NCI-H748 treated with DMSO at 0.1 percent for 48 hours (cell line): Measurements from ENCODE around the gene WDR20.

Experiments
- DNase-seq: peaks from one replicate; lab custom pipeline; 2025; lab: John Stamatoyannopoulos, UW

The WDR20 gene

DNA sequence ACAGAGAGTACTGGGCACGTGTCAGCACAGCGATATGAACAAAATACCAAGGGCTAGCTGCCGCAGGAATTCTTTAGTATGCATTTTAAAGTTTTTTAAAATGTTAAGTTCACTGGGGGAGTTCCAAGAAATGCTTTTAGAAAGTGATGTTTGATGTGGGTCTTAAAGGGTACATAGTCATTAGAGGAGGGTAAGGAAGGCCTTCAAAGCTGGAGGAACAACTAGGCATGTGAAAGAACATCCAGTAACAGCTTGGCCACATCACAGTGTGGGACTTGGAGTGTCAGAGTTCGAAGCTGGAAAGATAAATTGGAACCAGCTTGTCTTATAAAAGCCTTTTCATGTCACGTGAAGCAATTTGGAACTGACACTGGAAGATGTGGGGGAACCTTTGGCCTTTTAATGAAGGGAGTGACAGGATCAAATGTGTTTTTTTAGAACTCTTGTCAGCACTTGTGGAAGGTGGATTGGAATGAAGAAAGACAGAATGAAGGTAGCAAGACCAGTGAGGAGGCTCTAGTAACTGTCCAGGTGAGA, 57.7 kb downstream of the WDR20 start:
- no peak for DNase-seq

GRCh38 chr14:102200690-102201352, 61.1 kb downstream of the WDR20 start:
- DNase-seq = no peak

- DNase-seq = no peak
Measured at GRCh38 chr14:102201353-102201738, 61.6 kb downstream of the WDR20 start.

- DNase-seq = no peak
Measured at GRCh38 chr14:102201776-102202175, 62.1 kb downstream of the WDR20 start.

DNA sequence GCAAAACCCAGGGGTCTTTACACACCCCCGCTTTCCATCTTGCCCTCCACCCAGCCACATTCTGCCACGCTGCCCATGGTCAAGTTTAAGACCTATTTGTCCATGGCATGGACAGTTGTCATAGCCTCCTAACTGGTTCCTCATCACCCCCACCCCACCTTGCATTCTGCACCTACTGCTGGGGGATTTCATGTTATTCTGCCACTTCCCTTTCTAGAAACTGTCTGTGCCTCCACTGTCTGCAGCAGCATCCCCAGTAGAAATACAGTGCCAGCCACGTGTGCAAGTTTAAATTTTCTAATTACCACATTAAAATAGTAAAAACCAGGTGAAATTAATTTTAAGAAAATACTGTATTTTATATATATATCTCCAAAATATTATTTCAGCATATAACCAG, 63.2 kb downstream of the WDR20 start:
- no peak for DNase-seq

DNA sequence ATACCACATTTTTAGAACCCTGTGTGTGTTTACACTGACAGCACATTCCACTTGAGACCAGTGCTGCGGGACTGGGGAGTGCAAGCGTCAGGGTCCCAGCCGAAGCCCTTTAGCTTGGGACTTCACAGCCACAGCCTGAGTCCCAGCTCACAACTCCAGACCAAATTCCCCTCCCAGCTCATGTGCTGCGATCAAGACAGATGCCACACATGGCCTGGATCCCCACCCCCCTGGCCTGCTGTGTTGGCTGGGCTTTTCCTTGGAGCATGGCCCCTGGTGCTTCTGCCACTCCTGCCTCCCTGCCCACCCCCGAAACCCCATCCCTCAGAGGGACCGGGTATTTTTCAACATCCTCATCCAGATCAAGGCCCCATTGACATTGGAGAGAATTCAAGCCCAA, 63.7 kb downstream of the WDR20 start:
- DNase-seq = no peak

GRCh38 chr14:102205560-102205959, 65.9 kb downstream of the WDR20 start:
- DNase-seq = no peak

GRCh38 chr14:102206918-102207317, 67.2 kb downstream of the WDR20 start:
- no peak for DNase-seq

GRCh38 chr14:102207831-102208365, 68.2 kb downstream of the WDR20 start:
- no peak for DNase-seq

DNA sequence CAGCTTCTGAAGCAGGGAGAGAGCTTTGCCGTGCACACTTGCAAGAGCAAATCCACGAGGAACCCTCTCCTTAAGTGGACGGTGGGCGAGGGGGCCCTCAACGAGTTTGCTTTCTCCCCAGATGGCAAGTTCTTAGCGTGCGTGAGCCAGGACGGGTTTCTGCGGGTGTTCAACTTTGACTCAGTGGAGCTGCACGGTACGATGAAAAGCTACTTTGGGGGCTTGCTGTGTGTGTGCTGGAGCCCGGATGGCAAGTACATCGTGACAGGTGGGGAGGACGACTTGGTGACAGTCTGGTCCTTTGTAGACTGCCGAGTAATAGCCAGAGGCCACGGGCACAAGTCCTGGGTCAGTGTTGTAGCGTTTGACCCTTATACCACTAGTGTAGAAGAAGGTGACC, 69.0 kb downstream of the WDR20 start:
- DNase-seq = no peak

DNA sequence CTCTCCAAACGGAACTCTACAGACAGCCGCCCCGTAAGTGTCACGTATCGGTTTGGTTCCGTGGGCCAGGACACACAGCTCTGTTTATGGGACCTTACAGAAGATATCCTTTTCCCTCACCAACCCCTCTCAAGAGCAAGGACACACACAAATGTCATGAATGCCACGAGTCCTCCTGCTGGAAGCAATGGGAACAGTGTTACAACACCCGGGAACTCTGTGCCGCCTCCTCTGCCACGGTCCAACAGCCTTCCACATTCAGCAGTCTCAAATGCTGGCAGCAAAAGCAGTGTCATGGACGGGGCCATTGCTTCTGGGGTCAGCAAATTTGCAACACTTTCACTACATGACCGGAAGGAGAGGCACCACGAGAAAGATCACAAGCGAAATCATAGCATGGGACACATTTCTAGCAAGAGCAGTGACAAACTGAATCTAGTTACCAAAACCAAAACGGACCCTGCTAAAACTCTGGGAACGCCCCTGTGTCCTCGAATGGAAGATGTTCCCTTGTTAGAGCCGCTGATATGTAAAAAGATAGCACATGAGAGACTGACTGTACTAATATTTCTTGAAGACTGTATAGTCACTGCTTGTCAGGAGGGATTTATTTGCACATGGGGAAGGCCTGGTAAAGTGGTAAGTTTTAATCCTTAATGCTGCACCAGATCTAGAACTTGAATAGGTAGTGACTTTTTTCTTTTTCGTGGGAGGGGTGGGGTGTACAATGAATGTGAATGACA, 69.7 kb downstream of the WDR20 start:
- no peak for DNase-seq

DNA sequence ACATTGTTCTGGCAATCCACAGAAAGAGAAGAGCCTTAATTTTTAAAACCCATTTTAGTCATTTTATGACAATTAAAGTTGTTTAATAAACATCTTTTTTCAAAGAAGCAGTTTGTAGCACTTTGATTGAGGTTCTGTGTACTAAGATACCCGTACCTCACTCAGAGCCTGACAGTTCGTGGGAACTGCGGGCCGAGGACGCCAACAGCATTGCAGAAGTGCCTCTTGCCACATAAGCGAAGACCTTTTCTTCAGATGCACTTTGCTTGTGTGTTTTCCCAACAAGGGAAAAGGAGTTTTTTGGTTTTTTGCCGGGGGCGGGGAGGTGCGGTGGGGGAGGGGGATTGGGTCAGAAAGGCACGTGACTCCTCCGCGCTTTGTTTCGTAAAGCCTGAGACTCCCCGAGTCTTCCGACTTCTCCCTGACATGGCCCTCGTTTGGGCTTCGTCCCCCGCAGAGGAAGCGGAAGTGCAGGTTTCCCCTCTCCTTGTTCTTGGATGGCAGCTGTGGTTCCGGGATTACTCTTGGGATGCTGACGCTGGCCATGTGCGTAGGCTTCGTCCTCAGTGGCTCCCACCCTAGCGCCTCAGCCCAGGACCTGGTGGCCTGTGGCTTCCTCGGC, 70.8 kb downstream of the WDR20 start:
- no peak for DNase-seq

DNA sequence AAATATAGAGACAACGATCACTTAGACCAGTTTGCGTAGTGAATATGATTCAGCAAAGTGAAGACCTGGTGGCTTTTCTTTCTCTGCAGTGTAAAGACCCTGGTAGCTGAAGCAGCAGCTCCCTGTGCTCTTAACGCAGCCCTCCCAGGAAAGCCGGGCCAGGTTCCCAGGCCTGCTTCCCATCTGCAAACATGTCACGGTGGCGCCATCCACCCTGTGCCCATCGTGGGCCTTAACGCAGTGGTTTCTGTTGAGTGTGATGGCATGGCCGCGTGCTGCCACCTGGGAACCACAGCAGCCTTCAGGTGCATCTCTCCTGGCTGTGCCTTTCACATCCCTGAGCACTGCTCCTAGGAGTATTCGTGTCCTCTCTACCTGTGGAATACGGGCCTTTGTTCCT, 71.5 kb downstream of the WDR20 start:
- no peak for DNase-seq

DNA sequence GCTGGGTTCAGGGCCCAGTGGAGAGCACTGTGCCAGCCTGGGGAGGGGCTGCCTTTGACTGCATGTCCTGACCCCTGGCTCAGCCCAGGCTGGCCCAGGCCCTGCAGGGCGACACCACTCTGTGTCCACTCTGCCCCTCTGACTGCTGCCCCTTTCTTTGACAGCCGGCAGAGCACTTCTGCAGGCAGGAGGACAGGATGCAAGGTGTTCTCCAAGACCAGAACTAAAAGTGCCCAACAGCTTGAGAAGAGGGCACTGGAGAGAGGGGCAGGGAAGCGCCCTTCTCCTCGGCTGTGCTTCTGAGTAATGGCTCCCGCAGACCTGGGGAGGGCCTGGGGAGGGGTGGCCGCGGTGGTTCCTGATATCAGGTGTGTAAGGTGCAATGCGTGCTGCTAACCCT, 72.7 kb downstream of the WDR20 start:
- no peak for DNase-seq

DNA sequence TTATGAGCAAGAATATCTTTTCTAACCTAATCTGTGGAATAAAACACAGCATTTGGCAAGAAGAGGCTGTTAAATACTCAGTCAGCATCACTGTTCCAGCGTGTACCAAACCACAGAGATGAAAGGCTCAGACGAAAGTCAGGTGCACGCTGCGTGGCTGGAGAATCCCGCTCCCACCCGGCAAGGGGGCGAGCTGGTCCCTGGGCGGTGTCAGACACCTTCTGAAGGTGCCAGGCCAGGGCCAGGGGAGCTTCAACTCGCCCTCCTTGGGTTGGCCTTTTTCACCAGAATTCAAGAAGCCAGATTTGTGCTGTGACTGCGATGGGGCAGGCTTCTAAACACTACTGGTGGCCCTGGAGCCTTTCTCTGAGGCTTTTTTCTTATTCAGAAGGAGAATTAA, 73.1 kb downstream of the WDR20 start:
- DNase-seq = no peak

DNA sequence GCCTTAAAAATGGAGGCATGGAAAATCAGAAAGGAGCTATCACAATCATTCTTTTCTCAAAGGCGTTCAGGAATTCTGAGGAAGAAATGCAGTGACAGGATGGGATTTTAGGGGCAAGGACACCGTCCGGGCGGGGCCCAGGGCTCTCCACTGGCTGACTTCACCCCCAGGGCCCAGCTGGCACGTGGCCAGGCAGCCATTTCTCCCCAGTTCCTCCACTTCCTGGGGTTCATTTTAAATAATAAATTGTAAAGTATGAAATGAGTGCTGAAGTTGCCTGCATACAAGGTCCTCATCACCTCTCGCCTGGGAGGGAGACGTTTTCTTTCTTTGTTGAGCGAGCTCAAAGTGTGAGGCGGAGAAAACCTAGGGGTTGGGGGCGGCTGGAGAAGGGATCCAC, 73.8 kb downstream of the WDR20 start:
- no peak for DNase-seq

- DNase-seq = no peak
Measured at GRCh38 chr14:102213984-102214658, 74.4 kb downstream of the WDR20 start.

DNA sequence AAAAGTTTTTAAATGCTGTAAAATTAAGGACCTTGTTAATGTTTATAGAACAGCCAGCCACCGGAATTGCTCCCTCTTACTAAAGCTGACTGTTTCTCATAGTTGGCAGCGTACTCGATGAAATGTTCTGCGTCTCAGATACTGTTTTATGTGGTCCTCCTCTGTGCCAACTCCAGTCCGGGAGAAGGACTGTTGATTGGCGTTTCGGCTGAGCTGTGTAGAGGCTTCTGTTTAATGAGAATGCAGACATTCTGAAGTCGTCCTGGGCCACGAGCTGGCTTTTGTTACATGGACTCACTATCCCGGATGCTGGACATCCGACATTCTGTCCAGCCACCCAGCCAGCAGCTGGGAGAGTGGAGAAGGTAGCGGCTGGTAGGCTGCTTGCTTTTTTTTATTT, 75.4 kb downstream of the WDR20 start:
- no peak for DNase-seq

- no peak for DNase-seq
Measured at GRCh38 chr14:102215576-102216250, 76.0 kb downstream of the WDR20 start.

DNA sequence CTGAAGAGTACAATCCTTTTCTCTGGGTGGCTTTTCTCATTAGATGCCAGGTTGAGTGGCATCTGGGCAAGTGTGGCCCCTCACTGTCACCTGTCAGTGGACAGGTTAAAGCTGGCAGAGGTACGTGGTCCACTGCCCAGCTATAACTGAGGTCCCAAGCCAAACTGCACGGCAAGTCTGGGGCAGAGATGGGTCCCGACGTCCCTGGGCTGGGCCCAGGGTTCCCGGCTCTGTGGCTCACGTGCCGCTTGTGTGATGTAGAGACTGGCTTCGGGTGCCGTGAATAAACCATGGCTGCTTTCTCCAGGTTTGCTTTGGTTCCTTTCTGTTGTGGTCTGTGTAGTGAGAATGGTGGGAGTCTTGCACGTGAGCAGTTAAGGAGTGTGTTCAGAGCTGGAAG, 77.7 kb downstream of the WDR20 start:
- no peak for DNase-seq

GRCh38 chr14:102217987-102218421, 78.3 kb downstream of the WDR20 start:
- no peak for DNase-seq

GRCh38 chr14:102218688-102219087, 79.0 kb downstream of the WDR20 start:
- DNase-seq = no peak
